K562 (cell line): Measurements from ENCODE around the gene MEF2B. TPM values are rescaled to one million over a fixed set of nuclear protein-coding genes. Genes with fewer than 3 reads are reported as not detected.

ENCODE experiments used
- ATAC-seq: fragments of 200-7000 bp; cut with Tn5 transposase; 3 replicates; pipeline ENCODE4 v1.9.1; 2020; ENCODE audit warnings: moderate library complexity
- BruUV-seq: library from RNA; stranded (reverse); fragments of 400-500 nt; replicated peaks from 2 replicates; lab custom pipeline; 2021; lab: Mats Ljungman, UMichigan
- CTCF ChIA-PET: fragments of 300-600 bp; formaldehyde crosslinking; extraction: SDS; loops from one replicate; lab custom pipeline; 2021; ENCODE audit warnings: low intra/inter-chr PET ratio; lab: Yijun Ruan, JAX
- POLR2A ChIA-PET: fragments of 300-600, 350-650 bp; sonication (Branson Sonifier 250); formaldehyde crosslinking; extraction: SDS; loops from one replicate; lab custom pipeline; 2021; ENCODE audit warnings: antibody characterized with exemption, inconsistent platforms; lab: Yijun Ruan, JAX
- DNase-seq, 4 experiments: peaks; one replicate each; pipeline versions ENCODE4 v3.0.0 to v3.0.0-alpha.2; 2011 to 2018; ENCODE audit warnings: low spot score in 3 of 4, mixed read lengths in 3 of 4; ENCODE audit errors: extremely low read depth in 1 of 4
- FAIRE-seq: peaks from 2 replicates; lab custom pipeline; 2011; peaks lifted over from hg19 to GRCh38; lab: Jason Lieb, UNC
- H2AFZ ChIP-seq: 2 replicates; pipeline ENCODE4 v1.6.0; 2011; ENCODE audit warnings: low read depth, low read length, control low read depth, inconsistent platforms
- H3K27ac ChIP-seq: fragments of 200-600 bp; 3 replicates; pipeline ENCODE4 v1.8.0; 2011; ENCODE audit warnings: low read depth, mild to moderate bottlenecking, control low read depth, inconsistent platforms, low read length, moderate library complexity, mixed read lengths; ENCODE audit errors: extremely low read depth
- H3K27me3 ChIP-seq, 2 experiments: fragments of 300-600 bp in 1 of 2; 2 replicates in 1 of 2; 3 replicates in 1 of 2; pipeline versions ENCODE4 v1.6.0 to v1.8.0; 2011; ENCODE audit warnings: inconsistent platforms in 2 of 2, low read length in 2 of 2, mild to moderate bottlenecking in 1 of 2, mixed read lengths in 1 of 2, moderate library complexity in 1 of 2; ENCODE audit not compliant: control insufficient read depth in 2 of 2, insufficient read depth in 2 of 2
- H3K36me3 ChIP-seq: fragments of 300-600 bp; 3 replicates; pipeline ENCODE4 v1.8.0; 2011; ENCODE audit warnings: mild to moderate bottlenecking, low read length, inconsistent platforms; ENCODE audit not compliant: control insufficient read depth, insufficient read depth
- H3K4me1 ChIP-seq, 2 experiments: fragments of 200-600 bp in 1 of 2; replicated peaks in 1 of 2; 2 replicates in 1 of 2; 3 replicates in 1 of 2; pipeline versions ENCODE4 v1.5.1 to v1.8.0; 2011; ENCODE audit warnings: inconsistent platforms in 2 of 2, low read length in 2 of 2, mild to moderate bottlenecking in 1 of 2, mixed read lengths in 1 of 2, moderate library complexity in 1 of 2; ENCODE audit not compliant: control insufficient read depth in 2 of 2, insufficient read depth in 2 of 2
- H3K4me2 ChIP-seq: 2 replicates; pipeline ENCODE4 v1.6.1; 2011; ENCODE audit warnings: low read length, control low read depth, inconsistent platforms, mixed read lengths; ENCODE audit not compliant: insufficient read depth
- H3K4me3 ChIP-seq: fragments of 200-600 bp; sonication (generic), shearing (Covaris generic); 2 replicates; pipeline ENCODE4 v1.5.1; 2016; ENCODE audit warnings: control low read depth, inconsistent platforms
- H3K79me2 ChIP-seq: fragments of 200-600 bp; 3 replicates; pipeline ENCODE4 v1.8.0; 2011; ENCODE audit warnings: low read length, inconsistent platforms; ENCODE audit not compliant: control insufficient read depth, insufficient read depth
- H3K9ac ChIP-seq, 2 experiments: 2 replicates each; pipeline versions ENCODE4 v1.6.0 to v1.6.1; 2011; ENCODE audit warnings: low read depth in 2 of 2, low read length in 2 of 2, control low read depth in 1 of 2, inconsistent platforms in 1 of 2, mild to moderate bottlenecking in 1 of 2, mixed read lengths in 1 of 2; ENCODE audit not compliant: insufficient read depth in 1 of 2
- H3K9me1 ChIP-seq: one replicate; pipeline ENCODE4 v1.6.0; 2011; ENCODE audit warnings: inconsistent platforms, mild to moderate bottlenecking, low read length, moderate library complexity; ENCODE audit not compliant: control insufficient read depth, insufficient read depth
- H3K9me3 ChIP-seq: replicated peaks from 2 replicates; pipeline ENCODE4 v1.5.1; 2011; ENCODE audit warnings: low read depth, low read length, inconsistent platforms; ENCODE audit not compliant: control insufficient read depth, insufficient read depth
- H4K20me1 ChIP-seq: replicated peaks from 2 replicates; pipeline ENCODE4 v1.6.1; 2011; ENCODE audit warnings: low read length, inconsistent platforms, mixed read lengths; ENCODE audit not compliant: control insufficient read depth, insufficient read depth
- ETS2 ChIP-seq: IDR thresholded peaks from 2 replicates; pipeline ENCODE4 v1.6.1; 2016; ENCODE audit warnings: borderline replicate concordance, missing genetic modification characterization, mild to moderate bottlenecking, moderate library complexity, missing compliant biosample characterization; ENCODE audit not compliant: poor library complexity, severe bottlenecking
- FOXA1 ChIP-seq: fragments of 450-650 bp; IDR thresholded peaks from 2 replicates; pipeline ENCODE4 v1.6.1; 2016; ENCODE audit warnings: mild to moderate bottlenecking, borderline replicate concordance
- HEY1 ChIP-seq: fragments of 250-450 bp; sonication (Bioruptor Pico); IDR thresholded peaks from 2 replicates; pipeline ENCODE4 v1.5.0; 2020; ENCODE audit warnings: mild to moderate bottlenecking, moderate library complexity, borderline replicate concordance
- KDM5B ChIP-seq: fragments of 200-600 bp; sonication (generic); IDR thresholded peaks from 2 replicates; pipeline ENCODE4 v1.6.1; 2012; ENCODE audit warnings: low read depth, mild to moderate bottlenecking, moderate library complexity, low read length, control low read depth, inconsistent platforms; ENCODE audit not compliant: insufficient replicate concordance
- MTA3 ChIP-seq: fragments of 450-650 bp; formaldehyde crosslinking; IDR thresholded peaks from 2 replicates; pipeline ENCODE4 v1.6.1; 2017; ENCODE audit warnings: mild to moderate bottlenecking, borderline replicate concordance
- POLR2A ChIP-seq: fragments of 450-650 bp; conservative IDR thresholded peaks from 2 replicates; pipeline ENCODE4 v1.6.1; 2016
- RBM15 ChIP-seq: fragments of 200-400 bp; formaldehyde crosslinking; IDR thresholded peaks from 2 replicates; pipeline ENCODE4 v1.6.1; 2018; ENCODE audit warnings: mild to moderate bottlenecking, low read length, moderate library complexity; ENCODE audit not compliant: insufficient read depth
- SNIP1 ChIP-seq: fragments of 450-650 bp; IDR thresholded peaks from 2 replicates; pipeline ENCODE4 v1.7.1; 2017; ENCODE audit warnings: low read depth, mild to moderate bottlenecking
- TCF3 ChIP-seq: sonication (generic); formaldehyde crosslinking; IDR thresholded peaks from 2 replicates; pipeline ENCODE4 v1.4.0; 2020; ENCODE audit warnings: mild to moderate bottlenecking, missing genetic modification reagents
- ZEB2 ChIP-seq: fragments of 450-650 bp; IDR thresholded peaks from 2 replicates; pipeline ENCODE4 v1.6.1; 2016
- ZKSCAN8 ChIP-seq: fragments of 200-800 bp; sonication (Bioruptor generic); IDR thresholded peaks from 2 replicates; pipeline ENCODE4 v1.6.1; 2016; ENCODE audit warnings: missing genetic modification characterization, missing compliant biosample characterization
- ZNF584 ChIP-seq: fragments of 200-800 bp; sonication (Bioruptor generic); IDR thresholded peaks from 2 replicates; pipeline ENCODE4 v1.6.1; 2016; ENCODE audit warnings: low read depth, mild to moderate bottlenecking, missing genetic modification characterization, missing compliant biosample characterization
- ZNF780A ChIP-seq: fragments of 250-450 bp; sonication (Bioruptor Pico); IDR thresholded peaks from 2 replicates; pipeline ENCODE4 v1.5.0; 2021; ENCODE audit warnings: mild to moderate bottlenecking
- WGBS: fragments of 100-300 bp; shearing (Covaris generic); methylation state at CpG from one replicate; pipeline ENCODE4 v1.1.6; 2016; ENCODE audit warnings: low coverage, mixed read lengths; ENCODE audit not compliant: insufficient coverage; ENCODE audit errors: missing lambda C conversion rate; 5-methylcytosine and 5-hydroxymethylcytosine counted together
- in situ Hi-C: fragments of 300-500 bp; cut with MboI; formaldehyde crosslinking; loops from 4 replicates; pipeline ENCODE4 v1.15.0; 2018; ENCODE audit warnings: inconsistent platforms, mixed read lengths
- intact Hi-C: fragments of 100-400 bp; cut with micrococcal nuclease; formaldehyde crosslinking; loops from 2 replicates; pipeline ENCODE4 v1.14.2; 2022
- polyA plus RNA-seq, 8 experiments: library from polyadenylated mRNA; depleted of rRNA in 4 of 8; stranded (reverse) in 5 of 8; unstranded in 3 of 8; fragments of >200 nt; fragmentation: Nextera tagmentation in 2 of 8; fragmentation: Illumina TruSeq in 1 of 8; extraction: Ambion mirVana in 2 of 8; extraction: Trizol in 1 of 8; gene quantifications; 2 replicates each; pipeline versions ENCODE4 v1.2.1 to v1.2.3, GENCODE V29; 2011 to 2014; ENCODE audit warnings: inconsistent platforms in 1 of 8, missing spikeins in 1 of 8
- total RNA-seq, 7 experiments: library from RNA; depleted of rRNA in 6 of 7; stranded (reverse); fragments of >200 nt in 6 of 7; fragmentation: Illumina TruSeq in 2 of 7; extraction: Trizol in 2 of 7; gene quantifications; 2 replicates each; pipeline versions ENCODE4 v1.2.1 to v1.2.3, GENCODE V29; 2011 to 2021; ENCODE audit warnings: low replicate concordance in 1 of 7
- TF ChIP-seq, protein P1 (sequence below), 2 experiments: fragments of 450-650 bp; IDR thresholded peaks; 2 replicates each; pipeline ENCODE4 v1.6.1; 2018; ENCODE audit warnings: mild to moderate bottlenecking in 2 of 2, low read depth in 1 of 2; ENCODE audit not compliant: partially characterized antibody in 2 of 2
- TF ChIP-seq, protein P2 (sequence below): fragments of 450-650 bp; formaldehyde crosslinking; IDR thresholded peaks from 2 replicates; pipeline ENCODE4 v1.4.0; 2020; ENCODE audit warnings: mild to moderate bottlenecking, mixed read lengths

MEF2B gene
- total and polyA plus RNA-seq, 9 of the 15 experiments (the other 6 are each of a cell fraction or from before 2014, with no cell fraction given) = 0.14 to 1.9 (median 0.71) TPM; not detected in 3

DNA sequence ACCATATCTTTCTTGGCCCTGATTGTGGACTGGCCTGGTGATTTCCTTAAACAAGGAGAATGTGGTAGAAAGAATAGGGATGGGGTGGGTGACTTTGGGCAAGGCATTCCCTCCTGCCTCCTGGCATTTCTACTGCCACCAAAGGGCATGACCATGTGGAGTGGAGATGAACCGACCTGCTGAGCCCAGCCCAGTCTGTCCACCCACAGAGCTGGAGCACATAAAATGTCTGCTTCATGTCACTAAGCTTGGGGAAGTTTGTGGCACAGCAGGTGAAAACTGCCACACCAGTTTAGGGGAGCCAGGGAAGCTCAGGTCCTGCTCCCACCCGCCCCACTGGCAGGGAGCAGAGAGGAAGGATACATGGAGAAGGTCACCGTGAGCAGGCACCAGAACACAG is 38.1 kb downstream of the MEF2B start:
- Histone ChIP-seq H4K20me1 (no peaks in the 10 kb centered on the region), H3K9me1 (no peaks in the 10 kb centered on the region), H3K79me2 (peaks cover 36% of the 10 kb centered on the region), H3K4me1 (peaks cover 9 to 28% of the 10 kb centered on the region in 2 experiments), H3K4me3 (no peak overlapping the region), H3K9ac (peak overlapping the region in 1 of 2 experiments; percentile 38; a peak in 1 of 4 replicates), H3K27ac (no peak overlapping the region), H3K4me2 (no peak overlapping the region), H3K9me3 (no peaks in the 10 kb centered on the region), H2AFZ (no peak overlapping the region), H3K27me3 (no peaks in the 10 kb centered on the region), H3K36me3 (peaks cover 46% of the 10 kb centered on the region)
- DNase-seq (no peak), ATAC-seq (no peak), FAIRE-seq (peak; percentile 11)
- no TSS peak for BruUV-seq
- ChIA-PET CTCF (no interaction called here), POLR2A (no interaction called here)
- whole genome bisulfite sequencing = 74% methylated on average over 3 of the region's 3 CpGs
- in situ Hi-C loops = no loop called here
- intact Hi-C loops = no loop called here
- TF ChIP-seq SNIP1 (no peak), FOXA1 (no peak), ZNF584 (CRISPR knock-in tag) (no peak), ZKSCAN8 (CRISPR knock-in tag) (no peak), ETS2 (tag) (no peak), MTA3 (no peak), KDM5B (no peak), ZEB2 (no peak), TCF3 (no peak), POLR2A (no peak), HEY1 (CRISPR knock-in tag) (no peak), RBM15 (no peak), ZNF780A (CRISPR knock-in tag) (no peak)
- TF ChIP-seq, protein P1, sequence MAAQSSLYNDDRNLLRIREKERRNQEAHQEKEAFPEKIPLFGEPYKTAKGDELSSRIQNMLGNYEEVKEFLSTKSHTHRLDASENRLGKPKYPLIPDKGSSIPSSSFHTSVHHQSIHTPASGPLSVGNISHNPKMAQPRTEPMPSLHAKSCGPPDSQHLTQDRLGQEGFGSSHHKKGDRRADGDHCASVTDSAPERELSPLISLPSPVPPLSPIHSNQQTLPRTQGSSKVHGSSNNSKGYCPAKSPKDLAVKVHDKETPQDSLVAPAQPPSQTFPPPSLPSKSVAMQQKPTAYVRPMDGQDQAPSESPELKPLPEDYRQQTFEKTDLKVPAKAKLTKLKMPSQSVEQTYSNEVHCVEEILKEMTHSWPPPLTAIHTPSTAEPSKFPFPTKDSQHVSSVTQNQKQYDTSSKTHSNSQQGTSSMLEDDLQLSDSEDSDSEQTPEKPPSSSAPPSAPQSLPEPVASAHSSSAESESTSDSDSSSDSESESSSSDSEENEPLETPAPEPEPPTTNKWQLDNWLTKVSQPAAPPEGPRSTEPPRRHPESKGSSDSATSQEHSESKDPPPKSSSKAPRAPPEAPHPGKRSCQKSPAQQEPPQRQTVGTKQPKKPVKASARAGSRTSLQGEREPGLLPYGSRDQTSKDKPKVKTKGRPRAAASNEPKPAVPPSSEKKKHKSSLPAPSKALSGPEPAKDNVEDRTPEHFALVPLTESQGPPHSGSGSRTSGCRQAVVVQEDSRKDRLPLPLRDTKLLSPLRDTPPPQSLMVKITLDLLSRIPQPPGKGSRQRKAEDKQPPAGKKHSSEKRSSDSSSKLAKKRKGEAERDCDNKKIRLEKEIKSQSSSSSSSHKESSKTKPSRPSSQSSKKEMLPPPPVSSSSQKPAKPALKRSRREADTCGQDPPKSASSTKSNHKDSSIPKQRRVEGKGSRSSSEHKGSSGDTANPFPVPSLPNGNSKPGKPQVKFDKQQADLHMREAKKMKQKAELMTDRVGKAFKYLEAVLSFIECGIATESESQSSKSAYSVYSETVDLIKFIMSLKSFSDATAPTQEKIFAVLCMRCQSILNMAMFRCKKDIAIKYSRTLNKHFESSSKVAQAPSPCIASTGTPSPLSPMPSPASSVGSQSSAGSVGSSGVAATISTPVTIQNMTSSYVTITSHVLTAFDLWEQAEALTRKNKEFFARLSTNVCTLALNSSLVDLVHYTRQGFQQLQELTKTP (IDR thresholded peaks at IDR 0.05; ENCODE audit: low read depth in 1 of 2, partially characterized antibody in 2 of 2) = no peak
- TF ChIP-seq, protein P2, sequence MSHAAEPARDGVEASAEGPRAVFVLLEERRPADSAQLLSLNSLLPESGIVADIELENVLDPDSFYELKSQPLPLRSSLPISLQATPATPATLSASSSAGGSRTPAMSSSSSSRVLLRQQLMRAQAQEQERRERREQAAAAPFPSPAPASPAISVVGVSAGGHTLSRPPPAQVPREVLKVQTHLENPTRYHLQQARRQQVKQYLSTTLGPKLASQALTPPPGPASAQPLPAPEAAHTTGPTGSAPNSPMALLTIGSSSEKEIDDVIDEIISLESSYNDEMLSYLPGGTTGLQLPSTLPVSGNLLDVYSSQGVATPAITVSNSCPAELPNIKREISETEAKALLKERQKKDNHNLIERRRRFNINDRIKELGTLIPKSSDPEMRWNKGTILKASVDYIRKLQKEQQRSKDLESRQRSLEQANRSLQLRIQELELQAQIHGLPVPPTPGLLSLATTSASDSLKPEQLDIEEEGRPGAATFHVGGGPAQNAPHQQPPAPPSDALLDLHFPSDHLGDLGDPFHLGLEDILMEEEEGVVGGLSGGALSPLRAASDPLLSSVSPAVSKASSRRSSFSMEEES = no peak
